K562 (cell line): Measurements from ENCODE around the gene PRTFDC1. TPM values are rescaled to one million over a fixed set of nuclear protein-coding genes. Genes with fewer than 3 reads are reported as not detected.

Experiments used
- ATF3 ChIP-seq, 2 experiments: fragments of 450-650 bp in 1 of 2; sonication (generic) in 1 of 2; formaldehyde crosslinking in 1 of 2; IDR thresholded peaks in 1 of 2; conservative IDR thresholded peaks in 1 of 2; 2 replicates each; pipeline versions ENCODE4 v1.6.1 to v1.8.1; 2016 to 2023; ENCODE audit warnings: mild to moderate bottlenecking in 2 of 2, moderate library complexity in 2 of 2, inconsistent platforms in 1 of 2, missing genetic modification reagents in 1 of 2
- E2F3 ChIP-seq: fragments of 250-450 bp; sonication (Bioruptor Pico); IDR thresholded peaks from 2 replicates; pipeline ENCODE4 v1.4.0; 2020; ENCODE audit warnings: mild to moderate bottlenecking
- E2F4 ChIP-seq: sonication (generic); formaldehyde crosslinking; IDR thresholded peaks from 2 replicates; pipeline ENCODE4 v1.8.0; 2022; ENCODE audit warnings: mild to moderate bottlenecking, low read depth, missing genetic modification reagents
- ELF2 ChIP-seq: fragments of 250-450 bp; sonication (Bioruptor Pico); IDR thresholded peaks from 2 replicates; pipeline ENCODE4 v1.5.0; 2021; ENCODE audit warnings: mild to moderate bottlenecking
- FOXA1 ChIP-seq: fragments of 450-650 bp; IDR thresholded peaks from 2 replicates; pipeline ENCODE4 v1.6.1; 2016; ENCODE audit warnings: mild to moderate bottlenecking, borderline replicate concordance
- FOXJ2 ChIP-seq: fragments of 200-800 bp; sonication (Bioruptor generic); IDR thresholded peaks from 2 replicates; pipeline ENCODE4 v1.6.1; 2016; ENCODE audit warnings: missing genetic modification characterization, missing compliant biosample characterization
- FOXP4 ChIP-seq: sonication (generic); formaldehyde crosslinking; IDR thresholded peaks from 2 replicates; pipeline ENCODE4 v1.8.0; 2022; ENCODE audit warnings: mild to moderate bottlenecking, missing genetic modification reagents, borderline replicate concordance
- HEY1 ChIP-seq: fragments of 250-450 bp; sonication (Bioruptor Pico); IDR thresholded peaks from 2 replicates; pipeline ENCODE4 v1.5.0; 2020; ENCODE audit warnings: mild to moderate bottlenecking, moderate library complexity, borderline replicate concordance
- L3MBTL2 ChIP-seq: fragments of 450-650 bp; IDR thresholded peaks from 2 replicates; pipeline ENCODE4 v1.6.1; 2016; ENCODE audit warnings: mild to moderate bottlenecking, moderate library complexity
- MAFK ChIP-seq: IDR thresholded peaks from 2 replicates; pipeline ENCODE4 v1.6.1; 2011; ENCODE audit warnings: low read length, improper control_type of control experiment
- MCM5 ChIP-seq: fragments of 450-650 bp; IDR thresholded peaks from 2 replicates; pipeline ENCODE4 v1.6.1; 2016; ENCODE audit warnings: low read depth
- NR2F6 ChIP-seq: fragments of 450-650 bp; formaldehyde crosslinking; IDR thresholded peaks from 2 replicates; pipeline ENCODE4 v1.4.0; 2020; ENCODE audit warnings: mild to moderate bottlenecking
- POLR2AphosphoS2 ChIP-seq: IDR thresholded peaks from 2 replicates; pipeline ENCODE4 v1.6.1; 2012; ENCODE audit warnings: low read length, improper control_type of control experiment
- RHOXF2B ChIP-seq: fragments of 250-450 bp; sonication (Bioruptor Pico); conservative IDR thresholded peaks from 2 replicates; pipeline ENCODE4 v1.5.1; 2021
- SMC3 ChIP-seq: conservative IDR thresholded peaks from 2 replicates; pipeline ENCODE4 v1.6.1; 2011; ENCODE audit warnings: low read depth, low read length, improper control_type of control experiment; ENCODE audit not compliant: insufficient read depth
- STAT5B ChIP-seq: fragments of 250-450 bp; sonication (Bioruptor Pico); IDR thresholded peaks from 2 replicates; pipeline ENCODE4 v1.8.0; 2021; ENCODE audit warnings: mild to moderate bottlenecking, inconsistent platforms
- ZNF143 ChIP-seq: sonication (generic); formaldehyde crosslinking; IDR thresholded peaks from 2 replicates; pipeline ENCODE4 v1.9.0; 2022; ENCODE audit warnings: mild to moderate bottlenecking, missing genetic modification reagents
- ZNF23 ChIP-seq: fragments of 250-450 bp; sonication (Bioruptor Pico); IDR thresholded peaks from 2 replicates; pipeline ENCODE4 v1.4.0; 2020; ENCODE audit warnings: mild to moderate bottlenecking
- ZNF263 ChIP-seq: sonication (generic); formaldehyde crosslinking; IDR thresholded peaks from 2 replicates; pipeline ENCODE4 v1.8.0; 2022; ENCODE audit warnings: mild to moderate bottlenecking, missing genetic modification reagents, borderline replicate concordance
- ZNF444 ChIP-seq: fragments of 250-450 bp; sonication (Bioruptor Pico); IDR thresholded peaks from 2 replicates; pipeline ENCODE4 v1.4.0; 2020; ENCODE audit warnings: mild to moderate bottlenecking, moderate library complexity
- ZNF449 ChIP-seq: fragments of 250-450 bp; sonication (Bioruptor Pico); IDR thresholded peaks from 2 replicates; pipeline ENCODE4 v1.8.0; 2022; ENCODE audit warnings: moderate library complexity, mild to moderate bottlenecking, inconsistent platforms
- ZNF511 ChIP-seq: sonication (generic); formaldehyde crosslinking; IDR thresholded peaks from 2 replicates; pipeline ENCODE4 v1.8.0; 2022; ENCODE audit warnings: mild to moderate bottlenecking, missing genetic modification reagents
- polyA plus RNA-seq, 8 experiments: library from polyadenylated mRNA; depleted of rRNA in 4 of 8; stranded (reverse) in 5 of 8; unstranded in 3 of 8; fragments of >200 nt; fragmentation: Nextera tagmentation in 2 of 8; fragmentation: Illumina TruSeq in 1 of 8; extraction: Ambion mirVana in 2 of 8; extraction: Trizol in 1 of 8; gene quantifications; 2 replicates each; pipeline versions ENCODE4 v1.2.1 to v1.2.3, GENCODE V29; 2011 to 2014; ENCODE audit warnings: inconsistent platforms in 1 of 8, missing spikeins in 1 of 8
- total RNA-seq, 7 experiments: library from RNA; depleted of rRNA in 6 of 7; stranded (reverse); fragments of >200 nt in 6 of 7; fragmentation: Illumina TruSeq in 2 of 7; extraction: Trizol in 2 of 7; gene quantifications; 2 replicates each; pipeline versions ENCODE4 v1.2.1 to v1.2.3, GENCODE V29; 2011 to 2021; ENCODE audit warnings: low replicate concordance in 1 of 7

Gene PRTFDC1
- total and polyA plus RNA-seq, 9 of the 15 experiments (the other 6 are each of a cell fraction or from before 2014, with no cell fraction given): 7.0 to 27.6 (median 10.0) TPM

- TF ChIP-seq ATF3 (IDR thresholded peaks at IDR 0.05) (no peak), ATF3 (CRISPR knock-in tag; conservative IDR thresholded peaks at IDR 0.05) (0 out of 2 replicates have a peak, but pooled peaks have one; percentile 3), MAFK (no peak), HEY1 (CRISPR knock-in tag) (no peak), POLR2AphosphoS2 (no peak), ZNF143 (CRISPR knock-in tag) (no peak), MCM5 (no peak), STAT5B (CRISPR knock-in tag) (no peak), SMC3 (no peak), ELF2 (CRISPR knock-in tag) (no peak), FOXJ2 (tag) (no peak), FOXA1 (no peak), ZNF511 (CRISPR knock-in tag) (no peak), ZNF23 (CRISPR knock-in tag) (no peak), ZNF444 (no peak), E2F4 (CRISPR knock-in tag) (no peak), L3MBTL2 (peak; percentile 70; the same call in 1 of the 2 replicates), ZNF263 (no peak), RHOXF2B (no peak), FOXP4 (CRISPR knock-in tag) (no peak), E2F3 (CRISPR knock-in tag) (no peak), NR2F6 (CRISPR knock-in tag) (no peak; the same call in 1 of the 2 replicates), ZNF449 (CRISPR knock-in tag) (no peak)
Measured at GRCh38 chr10:24951201-24952142, 934 bp downstream of the PRTFDC1 start (continued).
